Measurements from ENCODE around the gene TPTE2.
"Not testable (repeated sequence)": the region's sequence is repeated elsewhere in the genome, so short reads cannot be mapped to it uniquely, and the experiment has no call there.

TPTE2 gene

DNA sequence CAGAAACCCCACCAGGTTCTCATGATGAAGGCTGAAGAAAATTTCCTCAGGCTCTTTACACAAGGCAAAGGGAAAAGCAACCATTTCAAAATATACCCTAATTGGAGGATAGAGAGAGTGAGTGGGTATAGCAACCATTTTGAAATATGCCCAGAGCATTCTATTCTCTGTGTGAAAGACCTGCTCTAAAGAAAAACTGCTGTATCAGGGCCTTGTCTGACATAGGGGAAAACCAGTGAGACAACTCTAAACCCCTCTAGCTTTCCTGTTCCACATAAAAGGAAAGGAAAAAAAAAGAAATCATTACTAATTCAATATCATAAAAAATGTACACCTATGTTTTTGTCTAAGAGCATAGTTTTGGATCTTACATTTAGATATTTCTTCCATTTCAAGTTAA lies 42.3 kb downstream of the TPTE2 start:
- DNase-seq (ENCODE audit: low spot score), result no peak
- POLR2A ChIA-PET (ENCODE audit: low non-redundant PET), result no interaction called here
- CTCF ChIA-PET, result no interaction called here
- TF ChIP-seq, protein P1, sequence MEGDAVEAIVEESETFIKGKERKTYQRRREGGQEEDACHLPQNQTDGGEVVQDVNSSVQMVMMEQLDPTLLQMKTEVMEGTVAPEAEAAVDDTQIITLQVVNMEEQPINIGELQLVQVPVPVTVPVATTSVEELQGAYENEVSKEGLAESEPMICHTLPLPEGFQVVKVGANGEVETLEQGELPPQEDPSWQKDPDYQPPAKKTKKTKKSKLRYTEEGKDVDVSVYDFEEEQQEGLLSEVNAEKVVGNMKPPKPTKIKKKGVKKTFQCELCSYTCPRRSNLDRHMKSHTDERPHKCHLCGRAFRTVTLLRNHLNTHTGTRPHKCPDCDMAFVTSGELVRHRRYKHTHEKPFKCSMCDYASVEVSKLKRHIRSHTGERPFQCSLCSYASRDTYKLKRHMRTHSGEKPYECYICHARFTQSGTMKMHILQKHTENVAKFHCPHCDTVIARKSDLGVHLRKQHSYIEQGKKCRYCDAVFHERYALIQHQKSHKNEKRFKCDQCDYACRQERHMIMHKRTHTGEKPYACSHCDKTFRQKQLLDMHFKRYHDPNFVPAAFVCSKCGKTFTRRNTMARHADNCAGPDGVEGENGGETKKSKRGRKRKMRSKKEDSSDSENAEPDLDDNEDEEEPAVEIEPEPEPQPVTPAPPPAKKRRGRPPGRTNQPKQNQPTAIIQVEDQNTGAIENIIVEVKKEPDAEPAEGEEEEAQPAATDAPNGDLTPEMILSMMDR (conservative IDR thresholded peaks at IDR 0.05; ENCODE audit: low read depth), result no peak
- H3K27ac ChIP-seq, result no peak overlapping the region

DNA sequence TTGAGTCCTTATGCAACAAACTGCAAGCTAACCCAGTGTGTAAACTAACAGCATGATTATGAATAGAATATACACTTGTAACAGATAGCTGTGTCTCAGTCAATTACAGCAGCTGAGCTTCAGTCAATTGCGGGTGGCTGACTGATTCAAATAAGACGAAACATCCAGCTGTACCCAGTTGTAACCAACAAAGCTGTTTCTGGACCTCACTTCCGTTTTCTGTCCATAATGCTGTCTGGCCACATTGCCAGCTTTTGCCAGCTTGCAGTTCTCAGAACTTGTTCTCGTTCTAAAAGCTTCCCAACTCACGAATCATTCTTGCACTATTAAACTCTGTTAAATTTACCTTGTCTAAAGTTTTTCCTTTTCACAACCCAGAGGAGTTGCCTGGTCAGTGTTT lies 53.7 kb downstream of the TPTE2 start:
- CTCF ChIA-PET; DNase-seq (ENCODE audit: low spot score); POLR2A ChIA-PET (ENCODE audit: low non-redundant PET); H3K27ac ChIP-seq: not testable (repeated sequence)

DNA sequence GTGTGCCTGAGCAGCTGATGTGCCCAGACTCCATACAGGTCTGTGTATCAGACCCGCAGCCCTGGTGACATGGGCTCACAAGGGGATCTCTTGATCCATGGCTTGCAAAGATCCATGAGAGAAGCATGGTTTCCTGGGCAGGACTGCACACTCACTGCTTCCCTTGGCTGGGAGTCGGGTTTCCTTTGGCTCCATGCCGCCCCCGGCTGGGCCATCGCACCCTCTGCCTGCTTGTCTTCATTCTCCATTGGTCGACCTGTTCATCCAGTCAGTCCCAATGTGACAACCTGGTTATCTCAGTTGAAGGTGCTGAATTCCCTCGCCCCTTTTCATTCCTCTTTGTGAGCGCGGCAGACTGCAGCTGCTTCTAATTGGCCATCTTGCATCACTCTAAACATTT lies 101.2 kb downstream of the TPTE2 start:
- CTCF ChIA-PET; H3K27ac ChIP-seq; POLR2A ChIA-PET (ENCODE audit: low non-redundant PET); DNase-seq (ENCODE audit: low spot score): not testable (repeated sequence)

- POLR2A ChIA-PET (ENCODE audit: low non-redundant PET); CTCF ChIA-PET; H3K27ac ChIP-seq; DNase-seq (ENCODE audit: low spot score): not testable (repeated sequence)
- TF ChIP-seq, protein P1 (conservative IDR thresholded peaks at IDR 0.05; ENCODE audit: low read depth), result peak; percentile 42
These were observed 122.2 kb downstream of the TPTE2 start for GRCh38 chr13:19439056-19439686.

DNA sequence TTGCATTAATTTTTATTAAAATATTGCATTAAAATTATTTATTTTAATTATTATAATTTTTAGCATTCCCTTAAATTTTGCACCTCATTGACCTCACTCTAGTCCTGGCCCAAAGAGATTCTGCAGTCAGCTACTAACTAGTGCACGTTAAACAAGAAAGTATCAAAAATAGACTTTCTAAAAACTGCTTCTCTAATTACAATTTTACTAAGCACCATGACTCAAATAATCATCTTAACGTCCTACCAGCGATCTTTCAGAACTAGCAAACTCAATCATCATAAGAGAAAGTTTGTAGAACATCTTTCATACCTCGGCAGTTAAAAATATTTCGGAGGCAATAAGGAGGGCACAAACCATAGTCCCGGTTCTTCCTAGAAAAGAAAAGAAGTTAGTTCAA lies 123.6 kb downstream of the TPTE2 start:
- POLR2A ChIA-PET (ENCODE audit: low non-redundant PET); H3K27ac ChIP-seq; DNase-seq (ENCODE audit: low spot score); CTCF ChIA-PET: not testable (repeated sequence)

GRCh38 chr13:19422236-19422635 lies 139.1 kb downstream of the TPTE2 start:
- CTCF ChIA-PET; H3K27ac ChIP-seq; POLR2A ChIA-PET (ENCODE audit: low non-redundant PET); DNase-seq (ENCODE audit: low spot score): not testable (repeated sequence)

DNA sequence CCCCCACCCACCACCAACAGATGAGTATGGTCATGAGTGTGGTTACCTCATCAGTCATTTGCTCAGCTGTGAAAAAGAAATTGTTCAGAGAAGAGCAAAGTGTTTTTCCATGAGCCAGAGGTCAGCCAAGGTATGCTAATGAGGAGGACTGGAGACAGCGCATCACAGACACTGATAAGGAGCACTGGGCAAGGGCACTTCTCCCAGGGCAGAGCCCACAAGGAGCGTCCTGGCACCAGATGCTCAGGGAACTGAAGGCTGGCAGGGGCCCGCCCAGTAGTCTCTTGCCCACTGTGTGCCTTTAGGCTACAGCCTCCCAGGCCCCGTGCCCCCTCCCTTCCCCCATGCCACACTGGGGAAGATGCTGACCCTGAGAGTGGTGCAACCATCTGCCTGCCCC lies 148.8 kb downstream of the TPTE2 start:
- POLR2A ChIA-PET (ENCODE audit: low non-redundant PET); H3K27ac ChIP-seq; DNase-seq (ENCODE audit: low spot score); CTCF ChIA-PET: not testable (repeated sequence)

- CTCF ChIA-PET; POLR2A ChIA-PET (ENCODE audit: low non-redundant PET): not testable (repeated sequence)
These were observed 178.4 kb downstream of the TPTE2 start for GRCh38 chr13:19382746-19383511.

DNA sequence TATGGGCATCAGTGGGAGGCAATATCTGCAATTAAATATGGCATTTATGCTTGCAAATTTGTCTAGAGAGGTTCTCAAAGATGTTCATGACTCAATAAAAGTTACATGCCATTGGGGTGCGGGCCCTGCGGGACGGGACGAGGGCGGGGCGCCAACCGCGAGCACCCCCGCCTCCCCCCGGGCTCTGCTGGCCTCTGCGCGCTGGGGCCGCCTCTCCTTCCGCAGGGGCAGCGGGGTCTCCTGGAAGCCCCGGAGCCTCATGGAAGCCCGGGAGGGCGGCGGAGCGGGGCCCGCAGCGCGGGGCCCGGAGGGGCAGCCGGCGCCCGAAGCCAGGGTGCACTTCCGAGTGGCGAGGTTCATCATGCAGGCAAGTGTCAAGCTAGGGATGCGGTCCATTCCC lies 179.2 kb downstream of the TPTE2 start:
- ChIA-PET POLR2A (ENCODE audit: low non-redundant PET) (no interaction called here), CTCF (no interaction called here)
- TF ChIP-seq, protein P1 (conservative IDR thresholded peaks at IDR 0.05; ENCODE audit: low read depth), result no peak

More at GRCh38 chr13:19382746-19383511, 178.4 kb downstream of the TPTE2 start:
- not testable (repeated sequence) for H3K27ac ChIP-seq; DNase-seq (ENCODE audit: low spot score)

More for the DNA sequence above, 179.2 kb downstream of the TPTE2 start:
- DNase-seq (ENCODE audit: low spot score), result no peak
- H3K27ac ChIP-seq, result no peak overlapping the region
